ENCODE data around the gene NUBPL.
"Not testable (repeated sequence)": the region's sequence is repeated elsewhere in the genome, so short reads cannot be mapped to it uniquely, and the experiment has no call there.

The NUBPL gene

GRCh38 chr14:31842899-31843298 lies 281.7 kb downstream of the NUBPL start:
- TF ChIP-seq CTCF (IDR thresholded peaks at IDR 0.05; ENCODE audit: extremely low read depth, missing control alignments): no peak
- no peak for DNase-seq (ENCODE audit: low spot score)

GRCh38 chr14:31843361-31844091 lies 282.3 kb downstream of the NUBPL start:
- DNase-seq (ENCODE audit: low spot score): no peak
- no peak for TF ChIP-seq CTCF (IDR thresholded peaks at IDR 0.05; ENCODE audit: extremely low read depth, missing control alignments)

GRCh38 chr14:31854508-31855075 lies 293.4 kb downstream of the NUBPL start:
- no peak for TF ChIP-seq CTCF (IDR thresholded peaks at IDR 0.05; ENCODE audit: extremely low read depth, missing control alignments)
- no peak for DNase-seq (ENCODE audit: low spot score)

GRCh38 chr14:31855262-31855661 lies 294.1 kb downstream of the NUBPL start:
- no peak for TF ChIP-seq CTCF (IDR thresholded peaks at IDR 0.05; ENCODE audit: extremely low read depth, missing control alignments)
- no peak for DNase-seq (ENCODE audit: low spot score)

GRCh38 chr14:31856003-31856402 lies 294.8 kb downstream of the NUBPL start:
- not testable (repeated sequence) for DNase-seq (ENCODE audit: low spot score)

- TF ChIP-seq CTCF (IDR thresholded peaks at IDR 0.05; ENCODE audit: extremely low read depth, missing control alignments): no peak
- DNase-seq (ENCODE audit: low spot score): no peak
Observed at GRCh38 chr14:31858868-31859267, 297.7 kb downstream of the NUBPL start.

GRCh38 chr14:31864937-31865855 lies 304.0 kb downstream of the NUBPL start:
- no peak for DNase-seq (ENCODE audit: low spot score)
- no peak for TF ChIP-seq CTCF (IDR thresholded peaks at IDR 0.05; ENCODE audit: extremely low read depth, missing control alignments)
